Measurements from ENCODE around the gene ZNF699.
"Not testable (repeated sequence)": the region's sequence is repeated elsewhere in the genome, so short reads cannot be mapped to it uniquely, and the experiment has no call there.

Gene ZNF699

GRCh38 chr19:9309139-9309973 is at the start of gene ZNF699:
ZNF699 (minus strand) TSS chr19:9309838; CDS start chr19:9305119, 4,719 bp downstream.
- peak; percentile 79 for DNase-seq (ENCODE audit: low spot score)

DNA sequence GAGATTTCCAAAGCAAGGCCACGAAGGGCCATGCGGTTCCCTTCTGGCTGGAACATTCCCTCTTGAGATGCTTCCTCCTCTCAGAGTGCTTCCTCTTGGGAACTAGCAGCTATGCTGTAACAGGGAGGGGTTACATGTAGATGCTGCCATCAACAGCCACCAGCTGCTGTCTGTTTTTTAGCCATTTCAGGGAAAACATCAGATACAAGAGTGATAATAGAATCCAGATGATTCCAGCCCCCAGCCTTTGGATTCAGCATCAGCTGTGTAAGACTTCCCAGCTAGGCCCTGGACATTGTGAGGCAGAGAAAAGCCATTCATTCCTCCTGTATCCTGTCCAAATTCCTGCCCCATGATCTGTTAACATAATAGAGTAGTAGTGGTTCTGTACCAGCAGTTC is 45.0 kb upstream of the ZNF699 start:
- no peak for DNase-seq (ENCODE audit: low spot score)

- peak; percentile 8 for DNase-seq (ENCODE audit: low spot score)
Observed at GRCh38 chr19:9353011-9353410, 43.4 kb upstream of the ZNF699 start.

DNA sequence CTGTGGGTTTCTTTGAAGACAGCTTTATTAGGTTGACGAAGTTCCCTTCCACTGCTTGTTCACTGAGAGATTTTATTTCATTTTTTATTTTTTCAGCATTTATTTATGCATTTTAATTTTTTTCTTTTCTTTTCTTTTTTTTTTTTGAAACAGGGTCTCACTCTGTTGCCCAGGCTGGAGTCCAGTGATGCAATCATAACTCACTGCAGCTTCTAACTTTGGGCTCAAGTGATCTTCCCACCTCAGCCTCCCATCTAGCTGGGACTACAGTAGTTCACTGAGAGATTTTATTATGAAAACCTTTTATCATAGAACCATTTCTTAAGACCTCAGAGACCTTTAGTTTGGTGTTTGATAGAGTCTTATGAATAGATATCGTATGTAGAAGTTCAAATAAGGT is 42.9 kb upstream of the ZNF699 start:
- no peak for DNase-seq (ENCODE audit: low spot score)

- no peak for DNase-seq (ENCODE audit: low spot score)
Observed at GRCh38 chr19:9348671-9349070, 39.0 kb upstream of the ZNF699 start.

- no peak for DNase-seq (ENCODE audit: low spot score)
Observed at GRCh38 chr19:9348253-9348652, 38.6 kb upstream of the ZNF699 start.

- DNase-seq (ENCODE audit: low spot score): no peak
Observed at GRCh38 chr19:9345005-9345404, 35.4 kb upstream of the ZNF699 start.

DNA sequence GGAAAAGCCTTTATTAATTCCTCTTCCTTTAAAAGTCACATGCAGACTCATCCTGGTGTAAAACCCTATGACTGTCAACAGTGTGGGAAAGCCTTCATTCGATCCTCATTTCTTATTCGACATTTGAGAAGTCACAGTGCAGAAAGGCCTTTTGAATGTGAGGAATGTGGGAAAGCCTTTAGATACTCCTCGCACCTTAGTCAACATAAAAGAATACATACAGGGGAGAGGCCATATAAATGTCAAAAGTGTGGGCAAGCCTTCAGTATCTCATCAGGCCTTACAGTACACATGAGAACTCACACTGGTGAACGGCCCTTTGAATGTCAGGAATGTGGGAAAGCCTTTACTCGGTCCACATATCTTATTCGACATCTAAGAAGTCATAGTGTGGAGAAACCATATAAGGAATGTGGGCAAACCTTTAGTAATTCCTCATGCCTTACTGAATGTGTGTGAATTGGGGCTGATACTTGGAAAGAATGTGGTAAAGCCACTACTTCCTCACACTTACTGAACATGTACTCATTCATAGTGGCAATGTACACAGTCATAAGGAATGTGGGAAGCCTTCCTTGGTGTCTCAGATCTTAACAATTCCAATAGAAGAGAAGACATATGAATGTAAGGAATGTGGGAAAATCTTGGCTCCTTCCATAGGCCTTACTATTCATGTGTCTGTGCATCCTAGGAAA is 33.1 kb upstream of the ZNF699 start:
- no peak for DNase-seq (ENCODE audit: low spot score)

GRCh38 chr19:9329999-9330398 is 20.4 kb upstream of the ZNF699 start:
- DNase-seq (ENCODE audit: low spot score): no peak

- DNase-seq (ENCODE audit: low spot score): peak; percentile 1
Observed at GRCh38 chr19:9324584-9324962, 14.9 kb upstream of the ZNF699 start.

DNA sequence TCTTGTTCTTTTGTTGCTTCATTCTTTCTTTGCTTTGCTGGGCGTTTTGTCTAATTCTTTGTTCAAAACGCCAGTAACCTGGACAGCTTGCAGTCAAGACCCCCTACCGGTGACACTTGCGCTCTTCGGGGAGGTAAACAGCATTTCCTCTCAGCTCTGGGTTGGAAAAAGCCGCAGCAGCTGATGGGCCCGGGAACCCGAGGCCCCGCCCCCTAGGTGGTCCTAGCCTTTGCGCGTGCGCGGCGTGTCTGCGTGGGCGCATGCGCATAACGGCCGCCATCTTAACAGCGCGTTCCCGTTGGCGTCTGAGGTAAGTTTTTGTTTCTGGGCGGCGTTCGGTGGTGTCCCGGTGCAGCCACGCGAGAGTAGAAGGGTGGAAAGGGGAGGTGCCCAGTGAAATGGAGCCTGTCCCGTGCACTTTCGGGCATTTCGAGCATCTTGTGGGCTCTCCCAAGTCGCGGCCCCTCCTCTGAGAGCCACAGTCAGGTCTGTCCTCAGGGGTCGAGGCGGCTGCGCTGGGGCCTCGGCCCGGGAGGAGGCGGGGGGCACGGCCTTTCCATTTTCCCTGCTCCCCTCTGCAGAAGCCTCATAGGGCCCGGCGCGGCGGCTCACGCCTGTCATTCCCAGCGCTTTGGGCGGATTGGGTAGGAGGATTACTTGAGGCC is 14.4 kb upstream of the ZNF699 start, which contains the start of gene ZNF559:
ZNF559 (plus strand) TSS at position 261 of the 665 bp plus-strand sequence. CDS start 14,371 bp downstream, outside the sequence.
- peak; percentile 78 for DNase-seq (ENCODE audit: low spot score)

- peak; percentile 64 for DNase-seq (ENCODE audit: low spot score)
Observed at GRCh38 chr19:9323557-9323918, 13.9 kb upstream of the ZNF699 start.

DNA sequence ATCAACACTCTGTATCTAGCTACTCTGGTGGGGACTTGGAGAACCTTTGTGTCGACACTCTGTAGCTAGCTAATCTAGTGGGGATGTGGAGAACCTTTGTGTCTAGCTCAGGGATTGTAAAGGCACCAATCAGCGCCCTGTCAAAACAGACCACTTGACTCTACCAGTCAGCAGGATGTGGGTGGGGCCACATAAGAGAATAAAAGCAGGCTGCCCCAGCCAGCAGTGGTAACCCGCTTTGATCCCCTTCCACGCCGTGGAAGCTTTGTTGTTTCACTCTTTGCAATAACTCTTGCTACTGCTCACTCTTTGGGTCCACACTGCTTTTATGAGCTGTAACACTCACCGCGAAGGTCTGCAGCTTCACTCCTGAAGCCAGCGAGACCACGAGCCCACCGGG is 12.6 kb upstream of the ZNF699 start:
- not testable (repeated sequence) for DNase-seq (ENCODE audit: low spot score)

GRCh38 chr19:9321756-9322155 is 12.1 kb upstream of the ZNF699 start:
- not testable (repeated sequence) for DNase-seq (ENCODE audit: low spot score)

DNA sequence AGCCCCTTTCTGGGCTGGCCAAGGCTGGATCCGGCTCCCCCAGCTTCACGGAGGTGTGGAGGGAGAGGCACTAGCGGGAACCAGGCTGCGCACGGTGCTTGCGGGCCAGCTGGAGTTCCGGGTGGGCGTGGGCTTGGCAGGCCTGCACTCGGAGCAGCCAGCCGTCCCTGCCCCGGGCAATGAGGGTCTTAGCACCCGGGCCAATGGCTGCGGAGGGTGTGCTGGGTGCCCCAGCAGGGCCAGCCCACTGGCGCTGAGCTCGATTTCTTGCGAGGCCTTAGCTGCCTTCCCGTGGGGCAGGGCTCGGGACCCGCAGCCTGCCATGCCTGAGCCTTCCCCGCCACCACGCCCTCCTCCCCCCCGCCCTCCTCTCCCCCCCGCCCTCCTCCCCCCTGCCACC is 11.7 kb upstream of the ZNF699 start:
- DNase-seq (ENCODE audit: low spot score): no peak

DNA sequence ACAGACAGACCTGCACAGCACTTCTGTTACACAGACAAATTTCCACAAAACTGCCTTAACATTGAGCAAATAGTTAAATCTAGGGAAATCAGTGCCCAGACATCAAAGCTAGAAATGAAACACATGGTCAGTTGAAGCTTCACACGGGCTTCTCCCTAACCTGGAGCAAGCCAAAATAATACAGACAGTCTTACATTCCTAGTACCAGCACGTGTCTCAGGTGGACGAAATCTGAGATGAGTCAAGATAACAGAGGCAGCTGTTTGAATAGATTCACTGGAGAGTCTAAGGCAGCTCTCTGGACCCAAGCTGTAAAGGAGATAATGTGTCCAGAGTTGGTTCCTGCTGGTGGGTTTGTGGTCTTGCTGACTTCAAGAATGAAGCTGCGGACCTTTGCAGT is 4.1 kb upstream of the ZNF699 start:
- no peak for DNase-seq (ENCODE audit: low spot score)

DNA sequence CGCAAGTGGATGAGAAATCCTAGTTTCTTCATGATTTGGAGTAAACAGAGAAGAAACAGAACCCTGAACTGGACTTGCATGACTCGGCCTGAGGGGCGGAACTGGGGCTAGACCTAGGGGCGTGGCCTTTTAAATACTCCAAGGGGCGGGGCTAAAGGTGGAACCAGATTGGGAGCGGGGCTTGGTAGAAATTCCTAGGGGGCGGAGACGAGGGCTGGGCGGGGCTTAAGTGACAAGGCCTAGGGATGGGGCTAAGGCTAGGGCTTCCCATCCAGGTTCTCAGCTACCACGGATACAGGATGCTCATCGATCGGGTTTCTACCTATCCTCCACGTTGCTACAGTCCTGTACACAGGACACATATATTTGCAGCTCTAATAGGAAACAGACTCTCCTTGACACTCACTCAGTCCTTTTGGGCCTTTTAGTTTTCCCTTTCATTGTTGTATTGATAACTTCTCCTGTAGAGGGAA is 372 bp upstream of the ZNF699 start:
- peak; percentile 51 for DNase-seq (ENCODE audit: low spot score)

GRCh38 chr19:9308091-9308770 is 1.4 kb downstream of the ZNF699 start:
- DNase-seq (ENCODE audit: low spot score): no peak

DNA sequence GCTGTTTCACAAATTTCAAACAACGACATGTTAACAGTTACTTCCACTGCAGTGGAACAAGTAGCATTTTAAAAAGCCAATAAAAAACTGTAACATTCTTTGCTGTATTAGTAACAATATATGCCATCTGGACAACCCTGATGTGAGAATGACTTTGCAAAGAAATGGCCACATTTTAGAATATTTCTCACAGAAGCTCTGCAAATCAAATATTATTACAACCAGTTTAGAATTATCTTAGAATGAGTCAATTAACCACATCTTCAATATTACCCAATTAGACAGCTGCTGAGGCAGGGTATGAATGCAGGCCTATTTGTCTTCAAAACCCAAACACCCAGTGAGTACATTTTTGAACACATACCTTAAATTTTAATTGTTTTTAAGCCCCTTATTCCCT is 3.2 kb downstream of the ZNF699 start:
- no peak for DNase-seq (ENCODE audit: low spot score)

DNA sequence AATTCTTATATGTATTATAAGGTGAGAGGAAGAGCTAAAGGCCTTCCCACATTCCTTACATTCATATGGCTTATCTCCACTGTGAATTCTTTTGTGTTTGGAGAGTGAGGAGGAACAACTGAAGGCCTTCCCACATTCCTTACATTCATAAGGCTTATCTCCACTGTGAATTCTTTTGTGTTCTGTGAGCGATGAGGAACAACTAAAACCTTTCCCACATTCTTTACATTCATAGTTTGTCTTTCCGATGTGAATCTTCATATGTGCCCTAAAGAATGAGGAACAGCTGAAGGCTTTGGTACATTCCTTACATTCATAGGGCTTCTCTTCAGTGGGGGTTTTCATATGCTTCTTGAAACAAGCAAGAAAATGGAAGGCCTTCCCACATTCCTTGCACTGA is 13.3 kb downstream of the ZNF699 start:
- no peak for DNase-seq (ENCODE audit: low spot score)

DNA sequence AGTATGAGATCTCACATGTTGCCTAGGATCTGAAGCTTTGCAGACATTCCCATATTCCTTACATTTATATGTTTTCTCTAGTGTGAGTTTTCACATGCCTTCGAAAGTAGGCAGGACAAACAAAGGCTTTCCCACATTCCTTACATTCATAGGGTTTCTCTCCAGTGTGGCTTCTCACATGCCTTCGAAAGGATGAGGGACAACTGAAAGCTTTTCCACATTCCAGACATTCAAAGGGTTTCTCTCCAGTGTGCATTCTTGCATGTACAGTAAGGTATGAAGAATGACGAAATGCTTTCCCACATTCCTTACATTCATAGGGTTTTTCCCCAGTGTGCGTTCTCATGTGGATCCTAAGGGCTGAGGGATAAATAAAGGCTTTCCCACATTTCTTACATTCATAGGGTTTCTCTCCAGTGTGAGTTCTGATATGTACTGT is 14.2 kb downstream of the ZNF699 start:
- DNase-seq (ENCODE audit: low spot score): no peak

- no peak for DNase-seq (ENCODE audit: low spot score)
Observed at GRCh38 chr19:9289231-9289884, 20.3 kb downstream of the ZNF699 start.
